ENCODE results near the gene STK17B. TPM values are rescaled to one million over a fixed set of nuclear protein-coding genes. Genes with fewer than 3 reads are reported as not detected.

STK17B gene
- total and polyA plus RNA-seq, 2 donors (not counting 1 experiment from before 2014, with no cell fraction given): 39.0 to 43.1 TPM

- TF ChIP-seq CTCF (conservative IDR thresholded peaks at IDR 0.05 in 1 of 2, IDR thresholded peaks at IDR 0.05 in 1 of 2; ENCODE audit: low read depth in 1 of 2, low read length in 2 of 2) (no peak), EZH2 (IDR thresholded peaks at IDR 0.05; ENCODE audit: low read length, missing control alignments) (no peak)
- Histone ChIP-seq H4K20me1 (ENCODE audit: control insufficient read depth, extremely low read depth, insufficient read depth, low read length) (no peaks in the 10 kb centered on the region), H2AFZ (ENCODE audit: low read length) (no peak overlapping the region), H3K27ac (ENCODE audit: insufficient read depth, low read length) (no peak overlapping the region), H3K36me3 (ENCODE audit: control insufficient read depth, insufficient read depth, low read length) (no peaks in the 10 kb centered on the region), H3K9me3 (ENCODE audit: control insufficient read depth, insufficient read depth, low read depth, low read length) (no peaks in the 10 kb centered on the region), H3K4me1 (ENCODE audit: control insufficient read depth, extremely low read depth, insufficient read depth, low read length) (peaks cover 7% of the 10 kb centered on the region), H3K79me2 (ENCODE audit: control insufficient read depth, insufficient read depth, low read length) (no peaks in the 10 kb centered on the region), H3K9ac (ENCODE audit: insufficient read depth, low read length) (no peak overlapping the region), H3K4me3 (replicated peaks in 1 of 4; ENCODE audit: control extremely low read depth in 1 of 4, insufficient read depth in 1 of 4, low read depth in 3 of 4, low read length in 4 of 4) (no peak overlapping the region), H3K4me2 (ENCODE audit: extremely low read depth, insufficient read depth, low read length) (no peak overlapping the region), H3K27me3 (ENCODE audit: control insufficient read depth, insufficient read depth, low read length) (no peaks in the 10 kb centered on the region)
- DNase-seq (ENCODE audit: low read depth in 2 of 2): no peak
These were observed 67.8 kb downstream of the STK17B start for GRCh38 chr2:196103626-196104025.

- Histone ChIP-seq H3K9me3 (ENCODE audit: control insufficient read depth, insufficient read depth, low read depth, low read length) (no peaks in the 10 kb centered on the region), H3K27me3 (ENCODE audit: control insufficient read depth, insufficient read depth, low read length) (no peaks in the 10 kb centered on the region), H3K27ac (ENCODE audit: insufficient read depth, low read length) (peak overlapping the region; percentile 14), H4K20me1 (ENCODE audit: control insufficient read depth, extremely low read depth, insufficient read depth, low read length) (no peaks in the 10 kb centered on the region), H3K9ac (ENCODE audit: insufficient read depth, low read length) (no peak overlapping the region), H3K36me3 (ENCODE audit: control insufficient read depth, insufficient read depth, low read length) (no peaks in the 10 kb centered on the region), H2AFZ (ENCODE audit: low read length) (no peak overlapping the region), H3K4me1 (ENCODE audit: control insufficient read depth, extremely low read depth, insufficient read depth, low read length) (peaks cover 7% of the 10 kb centered on the region), H3K4me3 (replicated peaks in 1 of 4; ENCODE audit: control extremely low read depth in 1 of 4, insufficient read depth in 1 of 4, low read depth in 3 of 4, low read length in 4 of 4) (no peak overlapping the region), H3K79me2 (ENCODE audit: control insufficient read depth, insufficient read depth, low read length) (no peaks in the 10 kb centered on the region), H3K4me2 (ENCODE audit: extremely low read depth, insufficient read depth, low read length) (peak overlapping the region; percentile 28)
- TF ChIP-seq EZH2 (IDR thresholded peaks at IDR 0.05; ENCODE audit: low read length, missing control alignments) (no peak), CTCF (conservative IDR thresholded peaks at IDR 0.05 in 1 of 2, IDR thresholded peaks at IDR 0.05 in 1 of 2; ENCODE audit: low read depth in 1 of 2, low read length in 2 of 2) (no peak)
- DNase-seq (ENCODE audit: low read depth in 2 of 2): peak; percentile 77 to 85
These were observed 69.9 kb downstream of the STK17B start for GRCh38 chr2:196101325-196101991.

GRCh38 chr2:196099916-196100315 is 71.5 kb downstream of the STK17B start:
- Histone ChIP-seq H3K27me3 (ENCODE audit: control insufficient read depth, insufficient read depth, low read length) (no peaks in the 10 kb centered on the region), H3K4me3 (replicated peaks in 1 of 4; ENCODE audit: control extremely low read depth in 1 of 4, insufficient read depth in 1 of 4, low read depth in 3 of 4, low read length in 4 of 4) (no peak overlapping the region), H2AFZ (ENCODE audit: low read length) (no peak overlapping the region), H3K27ac (ENCODE audit: insufficient read depth, low read length) (no peak overlapping the region), H3K9ac (ENCODE audit: insufficient read depth, low read length) (no peak overlapping the region), H3K36me3 (ENCODE audit: control insufficient read depth, insufficient read depth, low read length) (no peaks in the 10 kb centered on the region), H4K20me1 (ENCODE audit: control insufficient read depth, extremely low read depth, insufficient read depth, low read length) (no peaks in the 10 kb centered on the region), H3K4me2 (ENCODE audit: extremely low read depth, insufficient read depth, low read length) (no peak overlapping the region), H3K79me2 (ENCODE audit: control insufficient read depth, insufficient read depth, low read length) (no peaks in the 10 kb centered on the region), H3K9me3 (ENCODE audit: control insufficient read depth, insufficient read depth, low read depth, low read length) (no peaks in the 10 kb centered on the region), H3K4me1 (ENCODE audit: control insufficient read depth, extremely low read depth, insufficient read depth, low read length) (peaks cover 7% of the 10 kb centered on the region)
- DNase-seq (ENCODE audit: low read depth in 2 of 2): peak in 1 of 2 donors; percentile 45
- TF ChIP-seq EZH2 (IDR thresholded peaks at IDR 0.05; ENCODE audit: low read length, missing control alignments): no peak
- TF ChIP-seq CTCF (conservative IDR thresholded peaks at IDR 0.05 in 1 of 2, IDR thresholded peaks at IDR 0.05 in 1 of 2; ENCODE audit: low read depth in 1 of 2, low read length in 2 of 2): no peak

Measured in fibroblast of lung (primary cell).